Fibroblast of peridontal ligament (primary cell): Measurements from ENCODE around the gene DPYD.

Experiments
- DNase-seq: peaks from one replicate; pipeline ENCODE4 v3.0.0-alpha.2; 2010; ENCODE audit errors: extremely low read depth

The DPYD gene

DNA sequence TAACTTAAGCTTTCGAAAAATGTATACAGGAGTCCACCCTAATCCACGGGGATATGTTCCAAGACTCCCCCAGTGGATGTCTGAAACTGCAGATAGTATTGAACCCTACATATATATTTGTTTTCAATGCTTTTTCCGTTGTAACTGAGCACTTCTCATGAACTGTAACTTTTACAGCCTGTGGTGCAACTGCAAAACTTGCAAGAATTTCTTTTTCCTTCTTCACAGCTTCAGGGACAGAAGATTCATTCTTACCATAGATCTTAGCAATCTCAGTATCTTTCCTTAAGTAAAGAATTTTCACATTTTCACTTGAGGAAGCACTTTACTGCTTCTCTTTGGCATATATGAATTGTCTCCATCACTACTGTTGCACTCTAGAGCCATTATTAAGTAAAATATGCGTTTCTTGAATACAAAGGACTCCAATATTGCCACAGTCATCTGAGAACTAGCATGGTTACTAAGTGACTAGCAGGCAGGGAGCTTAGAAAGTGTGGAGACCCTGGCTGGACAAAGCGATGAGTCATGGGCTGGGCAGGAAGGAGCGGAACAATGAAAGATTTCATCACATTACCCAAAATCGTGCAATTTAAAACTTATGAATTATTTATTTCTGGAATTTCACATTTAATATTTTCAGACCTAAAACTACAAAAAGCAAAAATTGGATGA lies 14.1 kb downstream of the DPYD start:
- DNase-seq = peak; percentile 84

- no peak for DNase-seq
Observed at GRCh38 chr1:97905141-97905940, 15.5 kb downstream of the DPYD start.

GRCh38 chr1:97904534-97904933 lies 16.3 kb downstream of the DPYD start:
- DNase-seq = peak; percentile 87

- DNase-seq = peak; percentile 76
Observed at GRCh38 chr1:97903626-97904025, 17.2 kb downstream of the DPYD start.

DNA sequence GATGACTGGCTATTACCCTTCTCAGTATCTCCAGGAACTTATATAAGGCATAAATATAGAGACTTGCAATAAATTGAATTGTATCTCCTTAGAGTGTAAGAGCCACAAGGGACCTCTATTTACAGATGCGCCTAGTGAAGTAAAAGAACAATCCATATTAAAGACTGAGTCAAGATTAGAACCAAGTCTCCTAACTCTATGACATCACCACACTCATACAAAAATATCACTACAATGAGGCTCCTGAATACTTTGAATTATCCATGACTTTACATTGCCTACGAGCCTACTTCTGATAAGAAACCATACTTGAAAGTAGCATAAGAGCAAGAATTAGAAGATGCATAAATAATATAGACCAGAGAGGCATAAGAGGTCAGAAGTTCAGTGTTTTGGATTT lies 18.8 kb downstream of the DPYD start:
- no peak for DNase-seq

DNA sequence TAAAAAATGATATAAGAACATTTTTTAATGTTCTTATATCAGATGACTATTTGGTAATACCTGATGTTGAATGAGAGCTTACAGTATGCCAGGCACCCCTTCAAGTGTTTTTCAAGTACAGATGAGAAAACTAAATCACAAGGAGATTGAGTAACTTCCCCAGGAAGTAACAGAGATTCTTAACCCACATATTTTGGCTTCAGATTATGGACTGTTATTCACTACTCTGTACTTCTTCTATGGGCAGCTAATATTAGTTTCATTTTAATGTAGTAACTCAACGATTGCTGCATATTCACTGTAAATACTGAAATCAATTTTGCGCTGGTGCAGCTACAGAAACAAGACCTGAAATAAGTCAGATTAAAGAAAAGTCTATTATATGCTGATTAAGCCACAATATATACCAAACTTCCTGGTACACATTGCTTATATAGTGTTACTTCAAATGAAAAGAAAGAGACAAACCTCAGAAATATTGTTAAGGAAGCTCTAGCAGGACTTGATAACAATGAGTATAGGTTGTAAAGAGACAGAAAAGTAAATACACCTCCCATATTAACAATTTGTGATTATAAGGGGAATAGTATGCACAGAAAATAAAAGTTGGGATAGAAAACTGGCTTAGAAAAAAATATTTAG lies 19.7 kb downstream of the DPYD start:
- DNase-seq = peak; percentile 51

- no peak for DNase-seq
Observed at GRCh38 chr1:97898948-97899347, 21.9 kb downstream of the DPYD start.

DNA sequence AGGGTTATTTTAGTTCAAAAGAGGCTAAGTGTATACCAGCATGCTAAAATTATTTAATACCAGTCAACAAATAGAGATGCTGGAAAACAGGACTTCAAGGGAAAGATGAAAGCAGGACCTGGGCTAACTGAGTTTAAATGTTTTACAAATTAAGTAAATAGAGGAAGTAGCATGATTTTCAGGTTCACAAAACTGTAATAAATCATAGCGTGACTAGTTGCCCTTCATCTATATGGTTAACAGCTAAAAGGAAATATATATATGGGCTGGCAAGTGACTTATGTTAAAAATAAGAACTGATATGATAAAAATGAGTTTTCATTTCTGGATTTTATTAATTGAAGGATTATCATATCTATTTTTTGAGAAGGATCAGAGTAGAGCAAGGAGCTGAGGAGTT lies 25.6 kb downstream of the DPYD start:
- DNase-seq = no peak

DNA sequence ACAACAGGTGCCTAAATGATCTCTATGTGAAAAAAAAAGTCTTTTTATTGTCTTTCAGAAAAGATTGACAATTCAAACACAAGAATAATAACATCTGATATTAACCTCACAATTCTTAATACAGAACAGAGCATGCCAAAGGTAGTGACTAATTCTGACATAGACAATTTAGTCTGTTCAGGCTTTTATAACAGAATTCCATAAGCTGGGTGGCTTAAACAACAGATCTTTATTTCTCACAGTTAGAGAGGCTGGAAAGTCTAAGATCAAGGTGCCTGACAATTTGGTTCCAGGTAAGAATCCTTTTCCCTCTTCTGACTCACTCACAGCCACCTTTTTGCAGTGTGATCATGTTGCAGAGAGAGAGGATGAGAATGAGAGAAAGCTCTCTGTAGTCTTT lies 27.0 kb downstream of the DPYD start:
- no peak for DNase-seq

DNA sequence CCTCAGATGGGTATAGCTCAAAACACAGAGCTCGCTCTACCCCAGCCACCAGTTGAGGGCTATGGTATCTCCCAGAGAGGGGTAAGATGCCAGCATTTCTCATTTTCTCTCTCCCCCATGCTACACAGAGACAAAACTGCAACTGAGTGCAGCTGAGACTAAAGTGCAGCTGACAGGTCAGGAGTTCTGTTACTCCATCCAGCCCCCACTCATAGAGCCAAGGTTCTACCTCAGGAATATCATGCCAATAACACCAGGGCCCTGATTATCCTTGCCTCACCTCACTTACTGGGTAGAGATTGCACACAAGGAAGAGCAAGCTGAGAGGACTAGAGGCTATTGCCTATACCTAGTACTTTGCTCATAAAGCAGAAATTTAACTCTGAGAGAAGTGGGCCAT lies 34.6 kb downstream of the DPYD start:
- DNase-seq = no peak

DNA sequence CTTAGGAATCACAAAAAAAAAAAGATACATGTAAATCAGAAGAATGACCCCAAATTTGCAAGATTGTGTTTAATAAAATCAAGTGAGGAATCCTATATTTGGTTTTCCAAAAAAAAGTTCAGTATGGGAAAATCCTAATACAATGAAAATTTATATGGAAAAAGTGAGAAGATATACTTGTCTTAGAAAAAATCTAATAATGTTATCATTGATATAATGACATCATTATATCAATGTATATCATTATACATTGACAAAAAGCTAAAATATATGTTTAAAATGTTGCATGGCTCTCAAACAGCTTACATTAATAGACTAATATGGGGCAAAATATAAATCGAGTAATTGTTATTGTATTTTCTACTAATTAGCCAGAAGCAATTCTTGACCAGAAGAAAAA lies 37.0 kb downstream of the DPYD start:
- DNase-seq = no peak

- DNase-seq = peak; percentile 38
Observed at GRCh38 chr1:97877307-97877706, 43.5 kb downstream of the DPYD start.

DNA sequence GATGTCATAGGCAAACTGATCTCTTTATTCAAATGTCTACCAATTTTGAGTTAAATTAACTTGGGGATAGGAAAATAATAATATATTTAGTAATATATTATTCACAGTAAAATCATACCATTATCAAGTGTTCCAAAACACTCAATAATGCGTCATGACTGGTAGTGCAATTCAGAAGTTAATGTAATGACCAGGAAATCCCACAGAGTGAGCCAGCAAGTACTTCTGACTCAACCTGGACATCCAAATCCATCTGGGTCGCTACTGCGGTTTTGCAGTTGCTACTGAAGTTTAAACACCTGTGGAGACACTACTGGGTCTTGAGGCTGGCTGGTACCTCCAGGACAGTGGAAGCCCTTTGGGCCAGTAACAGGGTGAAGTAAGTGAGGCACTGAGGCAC lies 44.8 kb downstream of the DPYD start:
- DNase-seq = no peak

- DNase-seq = no peak
Observed at GRCh38 chr1:97870589-97870988, 50.2 kb downstream of the DPYD start.

DNA sequence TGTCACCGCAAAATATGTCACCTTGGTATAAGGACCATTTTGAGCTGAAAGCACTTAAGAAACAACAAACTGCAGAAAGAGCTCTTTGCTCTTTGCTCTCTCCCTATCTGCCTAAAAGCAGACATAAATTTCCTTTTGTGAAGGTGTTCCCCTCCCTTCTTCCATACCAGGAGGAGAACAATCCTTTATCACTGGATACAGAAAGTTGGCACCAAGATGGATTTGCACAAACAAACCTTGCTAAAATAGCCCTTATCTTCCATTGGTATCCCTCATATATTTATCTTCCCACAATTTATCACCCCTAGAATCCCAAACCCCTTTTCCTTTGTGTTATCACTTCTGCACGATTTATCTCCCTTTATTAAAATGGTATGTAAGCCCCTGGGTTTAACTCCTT lies 51.4 kb downstream of the DPYD start:
- no peak for DNase-seq

DNA sequence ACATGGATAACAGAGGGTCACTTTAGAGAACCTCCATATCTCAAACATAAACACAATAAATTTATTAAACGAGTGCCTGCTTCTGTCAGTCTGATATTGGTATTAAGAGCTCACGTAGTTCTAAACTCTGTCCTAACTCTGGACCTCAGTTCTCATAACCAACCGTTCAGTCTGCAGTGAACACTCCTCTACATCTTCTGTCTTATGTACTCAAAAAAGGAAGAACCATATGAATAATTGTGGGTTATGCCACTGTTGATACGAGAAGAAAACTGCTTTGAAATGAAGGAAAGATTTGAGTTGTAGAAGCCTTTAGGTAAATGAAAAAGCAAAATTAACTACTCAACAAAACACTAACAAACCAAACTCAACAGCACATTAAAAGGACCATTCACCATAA lies 53.7 kb downstream of the DPYD start:
- DNase-seq = no peak

GRCh38 chr1:97864615-97865014 lies 56.2 kb downstream of the DPYD start:
- DNase-seq = no peak

DNA sequence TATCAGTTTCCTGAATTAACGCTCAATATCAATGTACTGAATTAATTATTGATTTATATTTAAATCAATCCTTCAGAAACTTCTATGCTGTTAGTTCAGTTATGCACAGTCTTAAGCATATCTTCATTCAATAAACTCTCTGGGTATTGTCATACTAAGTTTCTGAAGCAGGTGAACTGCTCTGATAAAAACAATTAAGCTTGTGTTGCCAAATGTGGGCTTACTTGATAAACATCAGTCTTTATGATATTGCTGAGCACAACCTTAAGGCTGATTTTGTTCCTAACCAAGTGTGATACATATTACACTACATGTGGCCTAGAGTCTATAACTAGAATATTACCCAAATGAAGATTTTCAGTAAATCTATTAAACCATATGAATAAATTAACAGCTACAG lies 67.6 kb downstream of the DPYD start:
- DNase-seq = no peak

GRCh38 chr1:97849345-97850340 lies 71.2 kb downstream of the DPYD start:
- DNase-seq = peak; percentile 84

DNA sequence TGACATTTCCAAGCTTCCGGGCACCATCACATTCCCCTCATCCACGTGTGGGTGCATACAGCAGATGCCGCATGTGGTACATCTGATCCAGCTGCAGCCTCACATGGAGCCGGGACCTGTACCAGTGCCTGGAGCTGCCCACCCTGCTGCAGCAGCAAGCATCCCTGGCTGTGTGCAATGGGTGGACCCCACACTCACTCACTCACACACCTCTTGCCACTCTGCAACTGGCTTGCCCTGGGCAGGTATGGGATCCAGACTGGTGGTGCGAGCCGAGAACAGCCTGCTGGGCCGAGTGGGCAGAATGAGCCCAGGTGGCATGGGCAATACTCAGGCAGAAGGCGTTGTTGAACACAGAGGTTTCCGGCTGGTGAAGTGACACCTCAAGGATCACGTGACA lies 75.0 kb downstream of the DPYD start:
- no peak for DNase-seq

DNA sequence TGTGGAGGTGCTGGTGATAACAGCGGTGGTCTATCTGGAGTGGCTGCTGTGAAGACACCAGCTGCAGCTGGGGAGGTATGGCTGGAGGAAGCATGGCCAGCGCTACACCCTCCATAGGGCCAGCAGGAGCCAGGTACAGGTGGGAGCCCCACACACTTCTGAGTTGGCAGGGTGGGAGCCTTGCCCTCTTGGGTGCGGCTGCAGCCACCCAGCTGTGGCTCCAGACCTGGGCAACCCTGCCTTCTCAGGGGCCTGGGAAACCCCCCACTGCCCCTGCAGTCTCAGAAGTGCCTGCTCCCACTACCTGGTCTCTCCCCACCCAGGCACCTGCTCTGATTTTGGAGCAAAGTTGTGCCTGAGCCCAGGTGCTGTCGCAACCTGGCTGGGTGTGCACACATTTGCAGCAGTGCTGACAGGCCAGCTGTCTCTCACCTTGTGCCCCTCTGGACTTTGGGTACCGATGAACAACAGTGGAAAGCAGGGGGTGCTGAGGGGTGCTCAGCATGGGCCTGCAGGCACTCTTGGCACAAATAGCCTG lies 76.2 kb downstream of the DPYD start:
- DNase-seq = no peak

DNA sequence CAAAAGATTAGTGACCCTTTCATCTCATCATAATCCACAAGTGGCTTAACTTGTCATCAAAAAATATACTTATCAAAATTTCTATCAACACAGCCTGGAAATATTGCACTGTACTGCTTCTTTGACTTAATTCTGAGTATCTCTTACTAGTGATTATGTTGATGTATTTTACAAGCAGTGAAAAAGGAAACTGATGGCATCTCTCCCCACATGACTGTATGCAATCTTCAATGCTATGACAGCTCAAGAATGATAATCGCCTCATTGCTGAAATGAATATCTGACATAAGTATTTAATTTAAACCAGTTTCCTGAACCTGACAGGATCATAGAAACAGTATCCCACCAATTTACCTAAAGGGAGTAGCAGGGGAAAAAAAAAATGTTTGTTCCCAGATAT lies 79.5 kb downstream of the DPYD start:
- no peak for DNase-seq
